Left renal pelvis (tissue), 4 donors: ENCODE measurements around the gene DYNLL2. TPM values are rescaled to one million over a fixed set of nuclear protein-coding genes. Genes with fewer than 3 reads are reported as not detected.
"Not testable (repeated sequence)": the region's sequence is repeated elsewhere in the genome, so short reads cannot be mapped to it uniquely, and the experiment has no call there.

Experiments
- DNase-seq, 4 donors: peaks; one replicate each; pipeline ENCODE4 v3.0.0-alpha.2; 2013; ENCODE audit warnings: low read depth in 4 of 4, low spot score in 3 of 4
- polyA plus RNA-seq, 4 donors: library from polyadenylated mRNA; unstranded; fragments of 120-200 nt; gene quantifications; one replicate each; pipeline ENCODE4 v1.2.1, GENCODE V29; 2013; ENCODE audit not compliant: insufficient read length in 4 of 4

DYNLL2 gene
- polyA plus RNA-seq, 4 donors, result 58.6 to 85.3 (median 76.1) TPM

GRCh38 chr17:58066401-58066800 lies 16.8 kb upstream of the DYNLL2 start:
- DNase-seq, result no peak

GRCh38 chr17:58072862-58073261 lies 10.4 kb upstream of the DYNLL2 start:
- DNase-seq, result no peak

GRCh38 chr17:58073266-58073665 lies 10.0 kb upstream of the DYNLL2 start:
- not testable (repeated sequence) for DNase-seq

- DNase-seq, result not testable (repeated sequence)
These were observed 8.8 kb upstream of the DYNLL2 start for GRCh38 chr17:58074406-58074805.

GRCh38 chr17:58079300-58080033 lies 3.8 kb upstream of the DYNLL2 start:
- DNase-seq, result no peak

GRCh38 chr17:58081646-58082340 lies 1.4 kb upstream of the DYNLL2 start:
- DNase-seq, result peak in 2 of 4 donors; percentile 12 to 14

- no peak for DNase-seq
These were observed 814 bp upstream of the DYNLL2 start for GRCh38 chr17:58082341-58082869.

GRCh38 chr17:58083491-58084316 lies 485 bp downstream of the DYNLL2 start:
- peak in 2 of 4 donors; percentile 20 to 46 for DNase-seq

- peak in 2 of 4 donors; percentile 26 to 27 for DNase-seq
These were observed 1.2 kb downstream of the DYNLL2 start for GRCh38 chr17:58084317-58084981.

GRCh38 chr17:58085039-58085715 lies 2.0 kb downstream of the DYNLL2 start:
- no peak for DNase-seq

- DNase-seq, result no peak
These were observed 3.7 kb downstream of the DYNLL2 start for GRCh38 chr17:58086953-58087352.

- no peak for DNase-seq
These were observed 5.4 kb downstream of the DYNLL2 start for GRCh38 chr17:58088624-58089023.

GRCh38 chr17:58089111-58089510 lies 5.9 kb downstream of the DYNLL2 start:
- DNase-seq, result no peak

GRCh38 chr17:58091024-58091567 lies 7.9 kb downstream of the DYNLL2 start:
- no peak for DNase-seq

GRCh38 chr17:58092101-58092796 lies 9.0 kb downstream of the DYNLL2 start:
- no peak for DNase-seq

GRCh38 chr17:58092797-58093385 lies 9.7 kb downstream of the DYNLL2 start:
- DNase-seq, result no peak

GRCh38 chr17:58094118-58094517 lies 10.9 kb downstream of the DYNLL2 start:
- DNase-seq, result no peak

- DNase-seq, result no peak
These were observed 13.7 kb downstream of the DYNLL2 start for GRCh38 chr17:58096892-58097291.
